Measurements from ENCODE around the gene CNNM4.
A peak's percentile ranks its signal among the peaks of the same experiment; 100 is the strongest.

Gene CNNM4

DNA sequence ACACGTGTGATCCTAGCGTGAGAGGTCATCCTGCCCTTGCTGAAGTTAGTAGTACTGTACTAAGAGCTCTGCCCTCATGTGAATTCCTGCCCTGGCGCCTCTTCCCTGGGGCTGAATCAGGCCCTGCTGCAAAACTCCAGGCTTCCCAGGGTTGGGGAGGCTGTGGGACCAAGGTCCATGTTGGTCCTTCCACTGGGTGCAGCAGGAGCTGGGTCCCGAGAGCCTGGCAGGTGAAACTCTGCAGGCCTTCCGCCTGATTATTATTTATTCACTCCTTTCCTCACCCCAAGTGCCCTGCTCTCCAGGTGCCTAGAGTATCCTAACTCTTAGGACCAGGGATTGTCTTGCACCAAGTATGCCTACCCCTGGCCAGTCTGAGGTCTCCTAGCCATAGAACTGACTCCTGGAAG lies 50.1 kb downstream of the CNNM4 start:
- DNase-seq (ENCODE audit: low read depth): no peak

DNA sequence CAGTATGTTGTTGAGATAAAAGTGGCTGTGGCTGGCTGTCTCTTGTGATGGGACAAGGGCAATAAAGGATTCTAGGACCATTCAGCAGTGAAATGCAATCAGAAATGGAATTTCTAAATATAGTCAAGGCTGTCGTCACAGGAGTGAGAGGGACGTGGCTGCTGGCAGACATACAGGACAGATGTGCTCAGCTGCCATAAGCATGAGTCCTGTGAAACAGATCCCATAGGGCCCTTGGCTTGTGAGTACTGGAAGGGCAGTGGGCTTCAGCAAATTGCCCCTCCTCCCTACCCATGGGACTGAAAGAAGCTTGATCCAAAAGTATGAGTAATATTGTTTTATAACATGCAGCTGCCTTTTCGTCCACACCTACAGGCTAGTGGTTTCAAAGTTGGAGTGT lies 51.2 kb downstream of the CNNM4 start:
- DNase-seq (ENCODE audit: low read depth): no peak

DNA sequence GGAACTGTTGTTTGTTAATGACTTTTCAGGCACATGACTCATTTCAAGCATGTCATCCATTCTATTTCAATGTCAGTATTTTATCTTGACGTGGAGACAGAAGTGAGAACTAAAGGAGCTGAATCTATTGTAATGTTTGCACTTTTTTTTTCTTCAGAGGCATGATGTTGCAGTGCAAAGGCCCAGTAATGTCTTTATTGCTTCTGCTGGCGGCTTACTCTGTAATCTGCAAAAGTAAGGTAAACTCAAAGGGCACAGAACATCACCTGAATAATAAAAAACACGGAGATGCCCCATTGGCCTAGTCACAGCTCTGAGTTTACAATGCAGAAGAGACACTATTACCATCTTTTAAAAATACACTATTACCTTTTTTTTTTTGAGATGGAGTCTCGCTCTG lies 53.0 kb downstream of the CNNM4 start:
- DNase-seq (ENCODE audit: low read depth): no peak

DNA sequence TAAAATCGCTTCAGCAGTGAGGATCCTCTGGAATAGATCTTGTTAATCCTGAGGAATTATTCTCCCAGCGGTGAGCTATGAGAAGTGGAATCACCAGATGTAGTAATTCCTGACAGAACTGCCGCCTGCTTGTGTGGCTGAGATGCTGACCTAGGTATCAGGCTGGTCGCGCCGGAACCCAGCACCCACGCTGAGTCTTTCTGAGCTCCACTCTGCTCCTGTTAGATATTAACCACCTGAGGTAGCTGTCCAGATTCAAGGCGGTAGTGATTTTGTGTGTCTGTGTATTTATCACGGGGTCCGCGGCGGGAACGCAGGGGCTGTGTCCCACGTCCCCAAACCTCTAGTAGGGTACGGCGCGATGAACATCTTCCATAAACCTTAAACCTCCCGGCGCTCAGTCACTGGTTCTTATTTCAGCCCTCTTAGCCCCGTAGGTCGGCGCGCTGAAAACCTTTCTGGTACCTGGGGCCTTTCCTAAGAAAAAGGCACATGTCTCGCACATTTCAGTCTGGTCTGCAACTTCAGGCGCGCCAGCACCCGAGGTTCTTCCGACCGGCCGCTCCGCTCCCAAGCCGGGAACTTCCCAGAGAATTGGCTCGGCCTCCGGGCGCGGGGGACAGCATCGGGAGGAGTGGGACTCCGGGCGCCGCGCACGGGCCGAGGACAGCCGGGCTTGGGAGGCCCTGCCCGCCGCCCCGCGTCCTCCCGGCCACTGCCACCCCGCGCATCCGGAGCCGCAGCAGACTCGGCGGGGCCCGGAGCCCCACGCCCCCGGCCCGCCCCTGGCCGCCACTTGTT lies 54.8 kb downstream of the CNNM4 start:
- DNase-seq (ENCODE audit: low read depth): no peak

DNA sequence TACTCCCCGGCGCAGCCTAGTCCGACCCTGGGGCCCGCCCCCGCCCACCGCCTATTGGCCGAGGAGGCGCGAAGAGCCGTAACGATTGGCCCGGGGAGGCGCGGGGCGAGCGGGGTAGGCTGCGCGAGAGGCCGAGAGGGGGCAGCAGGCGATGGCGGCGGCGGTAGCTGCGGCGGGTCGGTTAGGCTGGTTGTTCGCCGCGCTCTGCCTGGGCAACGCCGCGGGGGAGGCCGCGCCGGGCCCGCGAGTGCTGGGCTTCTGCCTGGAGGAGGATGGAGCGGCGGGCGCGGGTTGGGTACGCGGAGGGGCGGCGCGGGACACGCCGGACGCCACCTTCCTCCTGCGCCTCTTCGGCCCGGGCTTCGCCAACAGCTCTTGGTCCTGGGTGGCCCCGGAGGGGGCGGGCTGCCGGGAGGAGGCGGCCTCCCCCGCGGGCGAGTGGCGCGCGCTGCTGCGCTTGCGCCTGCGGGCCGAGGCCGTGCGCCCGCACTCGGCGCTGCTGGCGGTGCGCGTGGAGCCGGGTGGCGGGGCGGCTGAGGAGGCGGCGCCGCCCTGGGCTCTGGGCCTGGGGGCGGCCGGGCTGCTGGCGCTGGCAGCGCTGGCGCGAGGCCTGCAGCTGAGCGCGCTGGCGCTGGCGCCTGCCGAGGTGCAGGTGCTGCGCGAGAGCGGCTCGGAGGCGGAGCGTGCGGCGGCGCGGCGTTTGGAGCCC lies 55.6 kb downstream of the CNNM4 start, which contains the start of gene CNNM3:
Gene CNNM3, plus strand, starts transcription at position 142 of the 709 bp plus-strand sequence. Its CDS starts 10 bp downstream, at position 152.
- DNase-seq (ENCODE audit: low read depth): peak; percentile 93

DNA sequence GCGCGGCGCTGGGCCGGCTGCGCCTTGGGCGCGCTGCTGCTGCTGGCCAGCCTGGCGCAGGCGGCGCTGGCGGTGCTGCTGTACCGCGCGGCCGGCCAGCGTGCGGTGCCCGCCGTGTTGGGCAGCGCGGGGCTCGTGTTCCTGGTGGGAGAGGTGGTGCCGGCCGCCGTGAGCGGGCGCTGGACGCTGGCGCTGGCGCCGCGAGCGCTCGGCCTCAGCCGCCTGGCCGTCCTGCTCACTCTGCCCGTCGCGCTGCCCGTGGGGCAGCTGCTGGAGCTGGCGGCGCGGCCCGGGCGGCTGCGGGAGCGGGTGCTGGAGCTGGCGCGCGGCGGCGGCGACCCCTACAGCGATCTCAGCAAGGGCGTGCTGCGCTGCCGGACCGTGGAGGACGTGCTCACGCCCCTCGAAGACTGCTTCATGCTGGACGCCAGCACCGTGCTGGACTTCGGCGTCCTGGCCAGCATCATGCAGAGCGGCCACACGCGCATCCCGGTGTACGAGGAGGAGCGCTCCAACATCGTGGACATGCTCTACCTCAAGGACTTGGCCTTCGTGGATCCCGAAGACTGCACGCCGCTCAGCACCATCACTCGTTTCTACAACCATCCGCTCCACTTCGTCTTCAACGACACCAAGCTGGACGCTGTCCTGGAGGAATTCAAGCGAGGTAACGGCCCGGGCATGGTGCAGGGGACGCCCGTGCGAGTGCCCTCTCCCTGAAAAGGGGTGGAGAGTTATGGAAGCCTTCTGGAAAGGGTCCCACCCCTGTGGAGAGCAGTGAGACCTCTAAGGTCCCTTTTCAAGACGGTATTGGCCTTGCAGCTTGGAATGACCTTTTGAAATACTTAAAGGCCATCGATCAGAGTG lies 56.4 kb downstream of the CNNM4 start:
- no peak for DNase-seq (ENCODE audit: low read depth)

DNA sequence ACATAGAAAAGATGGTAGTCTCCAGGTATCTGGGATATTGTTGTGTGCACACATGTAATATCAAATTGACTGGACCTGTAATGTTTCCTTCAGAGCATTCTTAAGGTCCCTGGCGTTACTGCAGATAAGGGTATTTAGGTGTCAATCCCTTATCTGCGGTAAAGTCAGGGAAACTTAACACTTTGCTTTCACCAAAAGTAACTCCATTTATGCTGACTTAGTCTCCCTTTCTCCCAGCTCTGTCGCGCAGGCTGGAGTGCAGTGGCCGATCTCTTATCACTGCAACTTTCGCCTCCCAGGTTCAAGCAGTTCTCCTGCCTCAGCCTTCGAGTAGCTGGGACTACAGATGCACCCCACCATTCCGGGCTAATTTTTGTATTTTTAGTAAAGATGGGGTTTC lies 57.2 kb downstream of the CNNM4 start:
- no peak for DNase-seq (ENCODE audit: low read depth)

DNA sequence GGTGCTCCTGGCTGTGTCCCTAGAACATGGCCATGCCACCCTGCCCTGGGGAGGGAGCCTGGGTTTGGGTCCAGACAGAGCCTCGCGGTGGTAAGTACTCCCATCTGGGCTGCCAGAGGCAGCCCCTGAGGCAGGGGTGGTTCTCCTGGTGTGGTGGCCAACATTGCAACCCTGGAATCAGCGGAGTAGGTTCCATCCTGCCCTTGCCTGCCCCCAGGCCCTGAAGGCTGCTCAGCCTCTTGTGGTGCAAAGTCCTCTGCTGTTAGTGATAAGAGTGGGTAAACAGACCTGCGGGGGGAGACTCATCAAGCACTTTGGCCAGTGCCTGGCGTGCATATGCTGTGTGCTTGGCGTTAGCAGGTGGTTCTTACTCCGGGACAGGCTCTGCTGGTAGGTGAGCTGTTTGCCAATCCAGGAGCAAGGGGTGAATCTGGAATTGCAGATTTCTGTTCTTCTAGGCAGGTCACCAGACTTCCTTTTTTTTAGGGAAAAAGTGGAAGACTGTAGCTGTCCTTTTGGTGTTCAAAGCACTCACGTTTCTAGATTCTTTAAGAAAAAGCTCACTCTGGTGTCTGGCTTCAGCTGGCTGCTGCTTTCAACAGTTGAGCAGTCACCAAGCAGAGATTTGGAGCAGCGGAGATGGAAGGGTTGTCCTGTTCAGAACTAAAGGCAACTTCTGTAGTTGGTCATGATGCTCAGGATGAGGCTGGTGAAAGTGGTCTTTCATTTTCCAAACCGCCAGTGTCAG lies 58.6 kb downstream of the CNNM4 start:
- no peak for DNase-seq (ENCODE audit: low read depth)

DNA sequence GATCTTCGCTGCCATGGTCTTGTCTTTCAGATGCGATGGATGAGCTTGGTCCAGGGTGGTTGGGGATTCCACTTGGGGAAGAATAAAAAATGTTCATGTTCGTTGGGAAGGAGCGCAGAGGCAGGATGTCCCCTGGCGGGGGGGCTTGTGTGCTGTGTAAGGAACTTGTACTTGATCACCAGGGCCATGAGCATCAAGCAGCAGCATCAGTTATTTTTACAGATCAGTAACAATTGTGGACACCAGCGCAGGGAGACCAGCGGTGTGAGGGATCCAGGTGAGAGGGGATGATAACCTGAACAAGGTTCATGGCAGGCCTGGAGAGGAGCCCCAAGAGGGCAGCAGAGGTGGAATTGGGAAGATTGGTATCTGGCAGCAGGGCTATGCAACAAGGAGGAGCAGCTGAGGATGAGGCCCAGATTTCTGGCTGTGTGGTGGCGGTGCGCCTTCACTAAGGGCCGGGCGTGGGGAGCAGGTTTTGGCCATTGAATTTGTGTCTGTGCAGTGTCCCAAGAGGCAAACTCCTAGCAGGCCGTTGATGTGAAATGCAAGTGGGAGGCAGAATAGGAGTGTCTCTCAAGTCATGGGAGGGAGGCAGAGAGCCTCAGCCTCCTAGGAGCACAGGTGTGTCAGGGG lies 59.3 kb downstream of the CNNM4 start:
- no peak for DNase-seq (ENCODE audit: low read depth)

DNA sequence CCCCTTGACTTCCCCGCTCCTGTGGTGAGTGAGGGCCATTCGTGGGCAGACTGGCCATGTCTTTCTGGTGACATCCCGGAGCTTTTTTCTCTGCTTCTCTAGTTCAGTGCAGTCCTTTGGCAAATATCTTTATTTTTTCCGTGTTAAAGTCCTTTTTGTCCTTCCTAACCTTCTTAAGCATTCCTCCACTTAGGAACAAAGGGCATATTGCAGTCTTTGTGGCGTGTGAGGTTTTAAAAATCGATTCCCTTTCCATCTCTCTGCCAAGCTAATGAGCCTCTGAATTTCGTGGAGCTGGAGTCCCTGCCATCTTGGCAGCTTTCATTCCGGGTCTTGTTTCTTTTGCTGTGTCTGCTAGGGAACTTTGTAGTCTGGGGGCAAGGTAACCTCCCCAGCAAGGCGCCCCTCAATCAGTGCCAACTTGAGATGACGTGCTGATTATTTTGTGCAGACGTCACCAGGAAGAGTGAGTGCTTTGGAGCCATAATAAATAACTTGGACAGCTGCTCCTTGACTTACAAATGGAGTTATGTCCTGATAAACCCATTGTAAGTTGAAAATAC lies 60.5 kb downstream of the CNNM4 start:
- no peak for DNase-seq (ENCODE audit: low read depth)

DNA sequence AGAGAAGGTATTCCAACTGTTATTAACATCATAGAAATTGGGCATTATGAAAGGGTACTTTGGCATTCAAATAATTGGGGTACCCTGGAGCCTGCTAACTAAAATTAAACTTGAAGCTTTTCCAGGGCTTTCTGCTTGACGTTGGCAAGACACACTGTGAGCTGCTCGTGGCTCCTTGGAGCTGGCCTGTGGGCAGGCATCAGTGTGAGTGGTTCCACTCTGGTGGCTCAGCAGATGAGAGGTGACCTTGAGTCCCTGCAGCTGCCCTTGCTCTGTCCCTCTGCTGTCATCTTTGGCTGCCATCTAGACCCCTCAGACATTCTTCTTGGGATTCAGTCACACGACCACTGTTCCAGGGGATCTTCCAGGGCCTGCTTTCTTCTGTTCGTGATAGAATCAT lies 62.1 kb downstream of the CNNM4 start:
- DNase-seq (ENCODE audit: low read depth): no peak

DNA sequence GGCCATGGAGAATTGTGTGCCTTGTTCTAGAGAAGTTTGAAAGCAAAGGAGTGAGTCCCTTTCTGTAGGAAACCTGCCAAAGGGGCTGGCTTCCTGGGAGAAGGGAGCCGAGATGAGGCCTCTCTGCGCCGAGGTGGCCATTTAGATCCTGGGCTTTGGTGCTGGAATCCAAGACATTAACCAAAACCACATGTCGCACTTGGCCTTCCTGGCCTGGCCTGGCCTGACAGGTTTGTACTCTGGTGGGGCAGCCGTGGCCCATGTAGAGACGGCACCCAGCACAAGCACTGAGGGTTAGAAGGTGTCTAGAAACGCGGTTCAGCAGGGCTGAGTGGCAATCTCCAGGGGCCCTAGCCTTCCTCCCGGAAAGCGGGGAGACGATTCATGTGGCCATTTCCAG lies 62.5 kb downstream of the CNNM4 start:
- no peak for DNase-seq (ENCODE audit: low read depth)

DNA sequence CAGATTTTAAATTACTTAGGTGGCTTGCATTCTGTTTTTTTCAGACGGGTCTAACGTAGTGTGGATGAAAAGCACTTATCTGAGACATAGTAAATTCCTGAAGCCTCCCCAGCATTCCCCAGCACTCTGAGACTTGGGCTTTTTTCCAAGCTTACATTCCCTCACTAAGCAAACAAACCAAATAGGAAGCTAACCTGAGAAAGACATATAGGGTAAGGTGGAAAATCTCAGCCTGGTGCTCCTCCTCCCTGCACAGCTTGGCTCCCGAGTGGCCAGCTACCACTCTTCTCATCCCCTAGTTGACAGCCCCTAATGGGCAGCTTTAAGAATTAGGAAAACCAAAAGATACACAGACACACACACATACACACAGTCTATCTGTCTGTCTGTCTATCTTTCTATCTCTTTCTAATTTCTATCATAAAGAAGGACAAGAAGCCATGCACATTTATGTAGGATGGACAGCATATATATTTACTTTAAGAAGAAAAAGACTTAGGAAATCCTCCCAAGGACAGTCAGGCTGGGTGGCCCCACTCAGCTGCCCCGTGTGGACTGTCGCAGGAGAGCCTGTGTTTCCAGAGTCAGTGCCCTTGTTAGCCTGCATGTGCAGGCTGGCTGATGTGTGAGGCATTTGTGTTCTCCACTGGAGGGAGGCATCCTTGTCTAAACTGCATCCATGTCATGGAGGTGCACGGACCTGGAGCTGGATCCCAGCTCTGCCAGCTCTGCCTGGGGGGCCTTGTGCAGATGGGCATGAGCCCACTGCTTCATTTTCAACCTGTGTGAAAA lies 63.6 kb downstream of the CNNM4 start:
- DNase-seq (ENCODE audit: low read depth): no peak

DNA sequence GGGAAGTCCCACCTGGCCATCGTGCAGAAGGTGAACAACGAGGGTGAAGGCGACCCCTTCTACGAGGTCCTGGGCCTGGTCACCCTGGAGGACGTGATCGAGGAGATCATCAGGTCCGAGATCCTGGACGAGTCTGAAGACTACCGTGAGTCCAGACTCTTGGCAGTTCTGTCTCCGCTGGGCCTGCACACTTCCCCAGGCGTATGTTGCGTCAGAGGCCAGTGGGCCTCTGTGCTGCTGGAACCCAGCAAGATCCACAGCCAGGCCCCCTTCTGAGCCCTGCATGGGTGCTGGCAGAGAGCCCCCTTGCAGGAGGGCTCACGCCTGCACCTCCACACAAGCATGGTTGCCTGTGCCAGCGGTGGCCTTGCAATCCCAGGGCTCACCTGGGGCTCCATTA lies 64.4 kb downstream of the CNNM4 start:
- no peak for DNase-seq (ENCODE audit: low read depth)

DNA sequence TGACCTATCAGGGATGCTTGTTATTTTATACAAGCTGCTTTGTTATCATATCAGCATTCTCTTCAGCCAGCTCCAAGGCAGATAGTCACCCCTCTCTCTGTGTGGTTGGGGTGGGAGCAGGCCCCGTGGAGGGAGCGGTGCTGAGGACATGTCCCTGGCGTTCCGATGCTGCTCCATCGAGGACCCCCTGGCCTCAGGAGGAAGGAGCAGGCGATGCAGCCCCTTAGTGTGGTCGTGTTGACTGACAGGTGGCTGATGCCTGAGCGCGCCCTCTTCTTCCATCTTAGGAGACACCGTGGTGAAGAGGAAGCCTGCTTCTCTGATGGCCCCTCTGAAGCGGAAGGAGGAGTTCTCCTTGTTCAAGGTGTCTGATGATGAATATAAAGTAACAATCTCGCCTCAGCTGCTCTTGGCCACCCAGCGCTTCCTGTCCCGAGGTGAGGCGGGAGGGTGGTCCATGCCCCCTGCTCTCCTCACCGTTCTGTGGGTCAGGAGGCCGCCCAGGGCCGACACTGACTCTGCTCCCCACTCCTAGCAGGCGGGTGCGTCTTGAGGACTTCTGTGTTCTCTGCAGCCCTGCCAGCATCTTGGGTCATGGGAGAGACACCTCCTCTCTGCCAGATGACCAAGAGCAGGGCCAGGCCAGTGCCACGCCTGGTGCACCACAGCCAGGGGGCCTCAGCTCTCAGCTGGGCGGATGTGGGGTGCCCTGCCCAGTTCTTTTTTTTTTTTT lies 66.0 kb downstream of the CNNM4 start:
- no peak for DNase-seq (ENCODE audit: low read depth)

DNA sequence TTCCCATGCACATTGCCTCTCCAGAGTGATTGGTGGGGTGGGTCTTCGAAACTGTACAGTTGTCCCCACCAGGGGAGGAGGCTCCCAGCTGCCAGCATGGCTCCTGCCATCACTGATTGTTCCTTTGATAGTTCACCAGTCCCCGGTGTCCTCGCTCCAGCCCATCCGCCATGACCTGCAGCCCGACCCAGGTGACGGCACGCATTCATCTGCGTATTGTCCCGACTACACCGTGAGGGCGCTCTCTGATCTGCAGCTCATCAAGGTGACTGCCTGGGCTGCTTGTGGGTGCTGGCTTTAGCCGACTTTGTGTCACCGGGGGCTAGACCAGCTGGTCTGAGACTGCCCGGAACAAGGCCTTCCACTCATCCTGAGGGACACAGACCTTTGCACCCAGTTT lies 67.7 kb downstream of the CNNM4 start:
- DNase-seq (ENCODE audit: low read depth): no peak

DNA sequence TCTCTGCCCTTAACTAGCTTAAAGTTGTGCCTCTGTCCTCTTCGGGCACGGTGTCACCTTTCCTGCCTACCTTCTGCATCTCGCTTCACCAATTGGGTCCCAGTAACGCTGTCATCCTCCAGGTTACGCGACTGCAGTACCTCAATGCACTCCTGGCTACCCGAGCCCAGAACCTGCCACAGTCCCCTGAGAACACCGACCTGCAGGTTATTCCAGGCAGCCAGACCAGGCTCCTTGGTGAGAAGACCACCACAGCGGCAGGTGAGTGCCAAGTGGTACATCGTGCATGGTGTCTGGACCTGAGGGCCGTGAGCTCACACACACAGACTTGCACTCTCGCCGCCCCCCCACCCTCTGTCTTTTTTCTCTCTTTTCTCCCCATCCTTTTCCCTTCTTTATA lies 68.2 kb downstream of the CNNM4 start:
- no peak for DNase-seq (ENCODE audit: low read depth)

DNA sequence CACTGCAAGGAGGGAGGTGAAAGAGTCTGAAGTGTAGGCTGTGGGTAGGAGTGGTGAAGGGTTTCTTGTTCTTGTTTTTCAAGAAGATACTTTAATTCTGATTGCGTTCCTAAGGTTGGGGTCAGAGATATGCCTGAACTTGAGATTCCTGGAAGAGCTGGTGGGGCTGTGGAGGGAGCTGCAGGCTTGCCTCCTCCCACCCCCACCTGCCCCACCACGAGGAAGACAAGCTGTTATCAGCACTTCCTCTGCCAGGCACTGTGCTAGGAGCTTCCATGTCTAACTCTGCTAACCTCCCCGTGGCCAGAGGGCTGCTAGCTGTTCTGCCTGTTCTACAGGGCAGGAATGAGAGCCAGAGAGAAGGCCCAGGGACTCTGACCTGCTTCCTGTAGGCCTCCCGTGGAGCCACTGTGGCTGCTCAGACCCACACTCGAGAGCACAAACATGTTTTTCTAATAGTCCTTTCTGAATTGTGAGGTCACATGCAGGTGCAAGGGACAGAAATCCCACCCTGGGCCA lies 69.4 kb downstream of the CNNM4 start:
- DNase-seq (ENCODE audit: low read depth): no peak

DNA sequence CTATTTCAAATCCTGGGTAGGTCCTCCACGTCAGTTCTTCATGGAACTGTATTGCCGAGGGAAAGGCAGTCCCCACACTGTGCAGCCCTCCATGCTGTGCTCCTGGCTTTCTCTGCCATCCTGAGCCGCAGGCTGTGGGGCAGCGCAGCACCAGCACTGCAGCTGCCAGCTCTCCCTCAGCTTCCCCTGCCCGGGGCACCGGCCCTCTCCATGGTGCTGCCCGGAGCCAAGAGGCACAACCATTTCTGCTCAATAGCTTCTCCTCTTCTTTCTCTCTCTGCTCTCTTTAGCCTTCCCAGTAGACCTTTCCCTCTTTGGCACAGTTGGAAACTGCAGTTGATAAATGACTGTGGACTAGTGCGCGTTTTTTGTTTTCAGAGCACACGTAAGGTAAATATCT lies 71.0 kb downstream of the CNNM4 start:
- no peak for DNase-seq (ENCODE audit: low read depth)

Measured in stimulated activated CD8-positive, alpha-beta memory T cell treated with anti-CD3 and anti-CD28 coated beads, Interleukin-7, amount 100 ng/mL, for 24 hours (primary cell).